Smooth muscle cell (in vitro differentiated cells): ENCODE measurements around the gene CDCP2. TPM values are rescaled to one million over a fixed set of nuclear protein-coding genes. Genes with fewer than 3 reads are reported as not detected.

Experiments used
- DNase-seq: peaks from one replicate; lab custom pipeline; 2025; ENCODE audit not compliant: unreplicated experiment; lab: John Stamatoyannopoulos, UW
- H2AFZ ChIP-seq: fragments of 200-600 bp; sonication (generic); 2 replicates; pipeline ENCODE4 v1.6.0; 2016; ENCODE audit warnings: antibody characterized with exemption, low read depth, mild to moderate bottlenecking
- H3F3A ChIP-seq: fragments of 200-600 bp; sonication (generic); 2 replicates; pipeline ENCODE4 v1.6.0; 2017; ENCODE audit warnings: antibody characterized with exemption, low read depth
- H3K27ac ChIP-seq: fragments of 200-600 bp; sonication (generic); 2 replicates; pipeline ENCODE4 v1.5.1; 2016; ENCODE audit warnings: low read depth, mild to moderate bottlenecking
- H3K27me3 ChIP-seq: fragments of 200-600 bp; sonication (generic); 2 replicates; pipeline ENCODE4 v1.6.1; 2016; ENCODE audit warnings: low read depth, mild to moderate bottlenecking
- H3K36me3 ChIP-seq: fragments of 200-600 bp; sonication (generic); 2 replicates; pipeline ENCODE4 v1.5.1; 2016; ENCODE audit warnings: low read depth
- H3K4me1 ChIP-seq: fragments of 200-600 bp; sonication (generic); 2 replicates; pipeline ENCODE4 v1.5.1; 2016; ENCODE audit warnings: low read depth
- H3K4me2 ChIP-seq: fragments of 200-600 bp; sonication (generic); 2 replicates; pipeline ENCODE4 v1.6.0; 2016; ENCODE audit warnings: mild to moderate bottlenecking
- H3K4me3 ChIP-seq: fragments of 200-600 bp; sonication (generic); 2 replicates; pipeline ENCODE4 v1.5.1; 2016; ENCODE audit warnings: mild to moderate bottlenecking
- H3K79me2 ChIP-seq: fragments of 200-600 bp; sonication (generic); 2 replicates; pipeline ENCODE4 v1.6.0; 2016; ENCODE audit warnings: low read depth, mild to moderate bottlenecking
- H3K9ac ChIP-seq: fragments of 200-600 bp; sonication (generic); 2 replicates; pipeline ENCODE4 v1.6.0; 2016; ENCODE audit warnings: low read depth
- H3K9me3 ChIP-seq: fragments of 200-600 bp; sonication (generic); replicated peaks from 2 replicates; pipeline ENCODE4 v1.5.1; 2016; ENCODE audit warnings: low read depth
- H4K20me1 ChIP-seq: fragments of 200-600 bp; sonication (generic); 2 replicates; pipeline ENCODE4 v1.6.0; 2016; ENCODE audit warnings: low read depth
- CTCF ChIP-seq: fragments of 200-600 bp; sonication (generic); IDR thresholded peaks from 2 replicates; pipeline ENCODE4 v1.5.1; 2017; ENCODE audit warnings: borderline replicate concordance, mild to moderate bottlenecking, antibody characterized with exemption; ENCODE audit not compliant: insufficient read depth, poor library complexity, severe bottlenecking
- WGBS: methylation state at CpG from one replicate; pipeline ENCODE4 v1.1.7; 2016; ENCODE audit warnings: low lambda C conversion rate; 5-methylcytosine and 5-hydroxymethylcytosine counted together
- polyA plus RNA-seq: library from polyadenylated mRNA; unstranded; fragments of >200 nt; fragmentation: Nextera tagmentation; extraction: Ambion mirVana; gene quantifications from 2 replicates; pipeline ENCODE4 v1.2.1, GENCODE V29; 2016
- total RNA-seq: library from RNA; depleted of rRNA; stranded (reverse); fragments of >200 nt; gene quantifications from 2 replicates; pipeline ENCODE4 v1.2.3, GENCODE V29; 2014

CDCP2 gene
- total and polyA plus RNA-seq, 2 experiments from 2014 or later, result not detected

GRCh38 chr1:54144366-54144765 lies 8.4 kb downstream of the CDCP2 start:
- H3K4me1 ChIP-seq, result no peaks in the 10 kb centered on the region
- no peaks in the 10 kb centered on the region for H3K79me2 ChIP-seq
- H3K27ac ChIP-seq, result no peak overlapping the region
- no peak overlapping the region for H3K4me2 ChIP-seq
- H3K4me3 ChIP-seq, result no peak overlapping the region
- no peaks in the 10 kb centered on the region for H3F3A ChIP-seq
- H3K9ac ChIP-seq, result no peak overlapping the region
- no peaks in the 10 kb centered on the region for H3K9me3 ChIP-seq
- DNase-seq, result no peak
- H3K36me3 ChIP-seq, result no peaks in the 10 kb centered on the region
- H3K27me3 ChIP-seq, result no peaks in the 10 kb centered on the region
- TF ChIP-seq CTCF, result no peak
- no peak overlapping the region for H2AFZ ChIP-seq
- WGBS, result 98% methylated on average over 11 of the region's 11 CpGs
- no peaks in the 10 kb centered on the region for H4K20me1 ChIP-seq

GRCh38 chr1:54142146-54142900 lies 10.5 kb downstream of the CDCP2 start:
- Histone ChIP-seq H3F3A (peaks cover under 1% of the 10 kb centered on the region), H3K27ac (no peak overlapping the region), H3K27me3 (no peaks in the 10 kb centered on the region), H4K20me1 (no peaks in the 10 kb centered on the region), H3K4me3 (no peak overlapping the region), H2AFZ (no peak overlapping the region), H3K4me1 (peaks cover under 1% of the 10 kb centered on the region), H3K36me3 (no peaks in the 10 kb centered on the region), H3K9ac (no peak overlapping the region), H3K9me3 (no peaks in the 10 kb centered on the region), H3K4me2 (no peak overlapping the region), H3K79me2 (no peaks in the 10 kb centered on the region)
- no peak for DNase-seq
- 84% methylated on average over 9 of the region's 9 CpGs for WGBS
- no peak for TF ChIP-seq CTCF

- no peak for DNase-seq
- 97% methylated on average over 12 of the region's 12 CpGs for WGBS
- no peaks in the 10 kb centered on the region for H3K79me2 ChIP-seq
- peaks cover 6% of the 10 kb centered on the region for H3F3A ChIP-seq
- H3K27ac ChIP-seq, result no peak overlapping the region
- no peaks in the 10 kb centered on the region for H3K27me3 ChIP-seq
- H2AFZ ChIP-seq, result no peak overlapping the region
- no peak overlapping the region for H3K4me3 ChIP-seq
- peaks cover 22% of the 10 kb centered on the region for H3K4me1 ChIP-seq
- H4K20me1 ChIP-seq, result no peaks in the 10 kb centered on the region
- no peak overlapping the region for H3K4me2 ChIP-seq
- no peak overlapping the region for H3K9ac ChIP-seq
- no peaks in the 10 kb centered on the region for H3K36me3 ChIP-seq
- H3K9me3 ChIP-seq, result no peaks in the 10 kb centered on the region
- TF ChIP-seq CTCF, result no peak
Observed at GRCh38 chr1:54139711-54140110, 13.1 kb downstream of the CDCP2 start.

GRCh38 chr1:54138994-54139393 lies 13.8 kb downstream of the CDCP2 start:
- no peak for TF ChIP-seq CTCF
- no peaks in the 10 kb centered on the region for H3K79me2 ChIP-seq
- no peak overlapping the region for H3K9ac ChIP-seq
- H3K4me1 ChIP-seq, result peaks cover 22% of the 10 kb centered on the region
- H3K4me3 ChIP-seq, result no peak overlapping the region
- H3K9me3 ChIP-seq, result no peaks in the 10 kb centered on the region
- no peaks in the 10 kb centered on the region for H3K36me3 ChIP-seq
- 90% methylated on average over 1 of the region's 1 CpG for WGBS
- no peak for DNase-seq
- peaks cover 6% of the 10 kb centered on the region for H3F3A ChIP-seq
- no peak overlapping the region for H3K27ac ChIP-seq
- no peak overlapping the region for H2AFZ ChIP-seq
- no peaks in the 10 kb centered on the region for H3K27me3 ChIP-seq
- H3K4me2 ChIP-seq, result no peak overlapping the region
- no peaks in the 10 kb centered on the region for H4K20me1 ChIP-seq
